Dendritic cell treated with granulocyte-macrophage colony-stimulating factor and Interleukin-4, amounts not matched to agents 40 ng/mL and 50 ng/mL, for 4 days (primary cell): Measurements from ENCODE around the gene DUSP3.

Experiments used
- H3K27ac Mint-ChIP-seq: one replicate; pipeline ENCODE4 v1.8.0; 2022; ENCODE audit warnings: mild to moderate bottlenecking, mixed read lengths
- H3K27me3 Mint-ChIP-seq: one replicate; pipeline ENCODE4 v1.8.0; 2022; ENCODE audit warnings: mild to moderate bottlenecking, mixed read lengths
- H3K36me3 Mint-ChIP-seq: one replicate; pipeline ENCODE4 v1.8.0; 2022; ENCODE audit warnings: low read depth, mixed read lengths
- H3K4me1 Mint-ChIP-seq: one replicate; pipeline ENCODE4 v1.8.0; 2022; ENCODE audit warnings: low read depth, mixed read lengths
- H3K4me3 Mint-ChIP-seq: one replicate; pipeline ENCODE4 v1.8.0; 2022; ENCODE audit warnings: mild to moderate bottlenecking, moderate library complexity, mixed read lengths
- H3K9me3 Mint-ChIP-seq: one replicate; pipeline ENCODE4 v1.8.0; 2022; ENCODE audit warnings: mixed read lengths
- intact Hi-C: fragments of 100-400 bp; cut with micrococcal nuclease; formaldehyde crosslinking; loops from one replicate; pipeline ENCODE4 v1.15.0; 2022

Gene DUSP3

GRCh38 chr17:43789482-43789881, 10.7 kb upstream of the DUSP3 start:
- H3K27me3 Mint-ChIP-seq, result peaks cover 17% of the 10 kb centered on the region
- intact Hi-C loops, result no loop called here
- H3K4me3 Mint-ChIP-seq, result no peak overlapping the region

GRCh38 chr17:43788540-43788939, 9.8 kb upstream of the DUSP3 start:
- Mint-ChIP-seq H3K27ac (no peak overlapping the region), H3K27me3 (peaks cover 13% of the 10 kb centered on the region)

More at GRCh38 chr17:43789482-43789881, 10.7 kb upstream of the DUSP3 start:
- no peaks in the 10 kb centered on the region for H3K9me3 Mint-ChIP-seq
- no peak overlapping the region for H3K27ac Mint-ChIP-seq
- H3K4me1 Mint-ChIP-seq, result peaks cover 37% of the 10 kb centered on the region
- H3K36me3 Mint-ChIP-seq, result no peaks in the 10 kb centered on the region

GRCh38 chr17:43787728-43788127, 9.0 kb upstream of the DUSP3 start:
- no peak overlapping the region for H3K27ac Mint-ChIP-seq
- H3K27me3 Mint-ChIP-seq, result peaks cover 11% of the 10 kb centered on the region
- H3K4me1 Mint-ChIP-seq, result peaks cover 55% of the 10 kb centered on the region
- no peaks in the 10 kb centered on the region for H3K9me3 Mint-ChIP-seq
- no peak overlapping the region for H3K4me3 Mint-ChIP-seq
- H3K36me3 Mint-ChIP-seq, result no peaks in the 10 kb centered on the region
- intact Hi-C loops, result no loop called here

More at GRCh38 chr17:43788540-43788939, 9.8 kb upstream of the DUSP3 start:
- Mint-ChIP-seq H3K4me3 (no peak overlapping the region), H3K4me1 (peaks cover 47% of the 10 kb centered on the region), H3K36me3 (no peaks in the 10 kb centered on the region), H3K9me3 (no peaks in the 10 kb centered on the region)
- intact Hi-C loops, result no loop called here

- peaks cover 4% of the 10 kb centered on the region for H3K27me3 Mint-ChIP-seq
- intact Hi-C loops, result no loop called here
- H3K9me3 Mint-ChIP-seq, result no peaks in the 10 kb centered on the region
- peak overlapping the region; percentile 17 for H3K27ac Mint-ChIP-seq
- peaks cover 77% of the 10 kb centered on the region for H3K4me1 Mint-ChIP-seq
- H3K4me3 Mint-ChIP-seq, result no peak overlapping the region
- no peaks in the 10 kb centered on the region for H3K36me3 Mint-ChIP-seq
These were observed 5.9 kb upstream of the DUSP3 start for GRCh38 chr17:43784628-43785101.

- Mint-ChIP-seq H3K4me1 (peaks cover 83% of the 10 kb centered on the region), H3K4me3 (no peak overlapping the region), H3K36me3 (no peaks in the 10 kb centered on the region), H3K27ac (no peak overlapping the region), H3K27me3 (peaks cover 4% of the 10 kb centered on the region), H3K9me3 (no peaks in the 10 kb centered on the region)
- intact Hi-C loops, result no loop called here
These were observed 5.3 kb upstream of the DUSP3 start for GRCh38 chr17:43784068-43784467.

GRCh38 chr17:43782913-43783680, 4.3 kb upstream of the DUSP3 start:
- Mint-ChIP-seq H3K27ac (peak overlapping the region; percentile 70), H3K27me3 (peaks cover 4% of the 10 kb centered on the region), H3K9me3 (no peaks in the 10 kb centered on the region), H3K4me3 (no peak overlapping the region), H3K36me3 (peaks cover 2% of the 10 kb centered on the region), H3K4me1 (peaks cover 76% of the 10 kb centered on the region)
- intact Hi-C loops, result no loop called here

GRCh38 chr17:43780135-43780534, 1.4 kb upstream of the DUSP3 start, which contains the start of gene CFAP97D1:
Gene CFAP97D1 (plus strand): TSS chr17:43780435. CDS start chr17:43780463, 28 bp downstream.
- intact Hi-C loops, result no loop called here
- peak within 1 kb of the TSS; percentile 92 for H3K27ac Mint-ChIP-seq
- H3K4me1 Mint-ChIP-seq, result peaks cover 90% of the 10 kb centered on the region
- peaks cover 4% of the 10 kb centered on the region for H3K27me3 Mint-ChIP-seq
- H3K9me3 Mint-ChIP-seq, result no peaks in the 10 kb centered on the region
- H3K4me3 Mint-ChIP-seq, result peak within 1 kb of the TSS; percentile 73
- H3K36me3 Mint-ChIP-seq, result peaks cover 32% of the 10 kb centered on the region

- Mint-ChIP-seq H3K36me3 (peaks cover 39% of the 10 kb centered on the region), H3K27ac (peak overlapping the region; percentile 92), H3K4me3 (peak overlapping the region; percentile 73), H3K4me1 (peaks cover 90% of the 10 kb centered on the region), H3K27me3 (no peaks in the 10 kb centered on the region), H3K9me3 (no peaks in the 10 kb centered on the region)
- intact Hi-C loops, result loop anchor here (5.0 kb wide), 2 partner anchors 53 to 68 kb away; partner anchors contain the start of genes CD300LG and MPP3
These were observed 658 bp upstream of the DUSP3 start for GRCh38 chr17:43779145-43780125.

- H3K4me3 Mint-ChIP-seq, result peak overlapping the region; percentile 6
- H3K9me3 Mint-ChIP-seq, result no peaks in the 10 kb centered on the region
- peaks cover 87% of the 10 kb centered on the region for H3K36me3 Mint-ChIP-seq
- peaks cover 90% of the 10 kb centered on the region for H3K4me1 Mint-ChIP-seq
- peak overlapping the region; percentile 97 for H3K27ac Mint-ChIP-seq
- no peaks in the 10 kb centered on the region for H3K27me3 Mint-ChIP-seq
- intact Hi-C loops, result loop anchor here (5.0 kb wide), 2 partner anchors 58 to 73 kb away; partner anchors contain the start of genes CD300LG and MPP3
These were observed 4.2 kb downstream of the DUSP3 start for GRCh38 chr17:43774304-43775250.

- Mint-ChIP-seq H3K36me3 (peaks cover 100% of the 10 kb centered on the region), H3K27me3 (no peaks in the 10 kb centered on the region), H3K4me1 (peaks cover 99% of the 10 kb centered on the region), H3K27ac (peak overlapping the region; percentile 97), H3K4me3 (peak overlapping the region; percentile 58), H3K9me3 (no peaks in the 10 kb centered on the region)
- intact Hi-C loops, result no loop called here
These were observed 5.7 kb downstream of the DUSP3 start for GRCh38 chr17:43772877-43773648.

- intact Hi-C loops, result no loop called here
- Mint-ChIP-seq H3K27me3 (no peaks in the 10 kb centered on the region), H3K27ac (peak overlapping the region; percentile 97), H3K36me3 (peaks cover 100% of the 10 kb centered on the region), H3K4me3 (no peak overlapping the region), H3K9me3 (no peaks in the 10 kb centered on the region), H3K4me1 (peaks cover 99% of the 10 kb centered on the region)
These were observed 7.3 kb downstream of the DUSP3 start for GRCh38 chr17:43771463-43771862.

- Mint-ChIP-seq H3K9me3 (no peaks in the 10 kb centered on the region), H3K27ac (peak overlapping the region; percentile 97), H3K27me3 (no peaks in the 10 kb centered on the region), H3K36me3 (peaks cover 100% of the 10 kb centered on the region), H3K4me1 (peaks cover 98% of the 10 kb centered on the region), H3K4me3 (no peak overlapping the region)
- intact Hi-C loops, result no loop called here
These were observed 7.8 kb downstream of the DUSP3 start for GRCh38 chr17:43770957-43771356.
